Measurements from ENCODE around the gene TCF21.
"Not testable (repeated sequence)": the region's sequence is repeated elsewhere in the genome, so short reads cannot be mapped to it uniquely, and the experiment has no call there.

The TCF21 gene

DNA sequence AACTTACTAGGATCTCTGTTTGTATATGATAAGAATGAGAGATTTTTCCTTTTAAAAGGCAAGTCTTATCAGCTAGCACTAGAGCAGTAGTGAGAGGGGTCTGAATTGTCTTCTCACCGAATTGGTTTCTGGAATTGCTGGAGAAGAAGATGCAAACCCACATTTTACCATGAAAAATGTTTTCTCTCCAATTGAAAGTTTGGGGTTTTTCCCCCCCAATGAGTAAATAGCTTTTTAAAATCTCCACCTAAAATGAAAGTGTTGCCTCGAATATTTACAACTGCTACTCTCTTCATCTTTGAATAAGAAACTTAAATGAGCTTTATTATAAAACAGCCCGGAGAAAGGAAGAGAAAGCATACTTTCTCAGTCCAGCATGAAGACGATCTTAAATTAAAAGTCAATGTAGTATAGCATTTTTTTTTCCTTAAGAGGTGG, 1.8 kb downstream of the TCF21 start:
- DNase-seq = no peak

DNA sequence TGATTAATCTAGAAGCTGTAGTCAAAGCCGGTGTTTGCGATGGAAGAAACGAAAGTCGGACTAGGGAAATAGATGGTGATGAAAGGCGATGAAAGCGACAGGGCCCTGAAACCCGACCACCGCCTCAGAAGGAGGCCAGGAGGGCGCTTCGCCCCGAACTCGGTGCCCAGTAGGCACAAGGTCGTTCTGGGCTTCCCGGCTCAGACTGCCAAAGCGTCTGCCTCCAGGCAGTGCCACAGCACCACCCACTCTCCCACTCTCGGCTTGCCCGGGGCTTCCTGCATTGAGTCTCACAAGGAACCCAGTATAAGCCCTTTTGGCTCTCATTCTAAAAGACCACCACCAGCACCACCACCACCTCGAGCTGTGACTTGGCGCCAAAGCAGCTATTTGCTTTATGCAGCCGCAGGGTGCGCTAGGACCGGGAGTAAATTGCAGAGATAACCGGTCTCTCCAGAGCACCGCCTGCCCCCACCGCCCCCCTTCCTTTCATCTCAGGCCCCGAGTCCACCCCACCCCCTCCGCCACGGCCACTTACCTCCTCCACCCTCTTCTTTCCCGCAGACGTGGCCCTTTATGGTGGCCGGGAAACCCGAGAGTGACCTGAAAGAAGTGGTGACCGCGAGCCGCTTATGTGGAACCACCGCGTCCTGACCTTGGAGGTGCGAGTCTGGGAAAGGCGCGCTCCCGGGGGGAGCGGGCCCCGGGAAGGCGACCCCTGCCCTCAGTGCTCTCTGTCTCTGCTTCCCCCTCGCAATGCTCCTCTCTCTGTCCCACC, 2.4 kb downstream of the TCF21 start:
- peak; percentile 10 to 27 for DNase-seq

DNA sequence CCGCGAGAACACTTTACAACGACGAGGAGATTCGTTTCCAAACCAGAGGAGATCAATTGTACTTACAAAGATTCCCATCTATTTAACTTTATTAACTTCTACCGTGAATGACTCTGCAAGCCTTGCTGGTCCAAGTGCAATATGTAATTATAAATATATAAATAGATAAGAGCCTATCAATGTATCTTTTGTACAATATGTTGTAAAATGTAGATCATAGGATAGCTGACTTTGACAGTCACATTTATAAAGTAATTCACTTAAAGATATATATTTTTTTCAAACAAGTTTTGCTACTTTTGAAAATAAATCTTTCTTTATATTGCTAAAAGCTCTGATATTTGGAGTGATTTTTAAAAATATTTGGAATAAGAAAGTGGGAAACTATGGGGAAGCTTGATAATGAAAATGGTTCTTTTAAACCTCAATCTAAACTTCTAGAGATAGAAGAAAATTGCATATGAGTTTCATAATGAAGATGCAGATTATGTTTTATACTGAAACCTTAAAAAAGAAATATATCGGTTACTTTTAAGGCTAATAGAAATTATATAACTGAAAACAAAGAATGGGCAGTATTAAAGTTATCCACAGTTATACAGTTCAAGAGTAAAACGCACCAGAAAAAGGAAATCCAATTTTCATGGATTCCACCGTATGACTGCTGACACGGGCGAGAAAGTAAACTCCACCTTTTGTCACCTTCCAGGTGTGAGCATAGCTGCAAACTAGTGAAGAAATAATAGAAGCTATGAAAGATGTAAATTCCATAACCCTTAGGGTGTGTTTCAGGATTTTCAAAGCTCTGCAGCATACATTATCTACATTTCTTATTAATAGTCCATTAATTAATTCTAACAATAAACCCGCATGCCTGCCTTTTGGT, 3.3 kb downstream of the TCF21 start:
- no peak for DNase-seq

DNA sequence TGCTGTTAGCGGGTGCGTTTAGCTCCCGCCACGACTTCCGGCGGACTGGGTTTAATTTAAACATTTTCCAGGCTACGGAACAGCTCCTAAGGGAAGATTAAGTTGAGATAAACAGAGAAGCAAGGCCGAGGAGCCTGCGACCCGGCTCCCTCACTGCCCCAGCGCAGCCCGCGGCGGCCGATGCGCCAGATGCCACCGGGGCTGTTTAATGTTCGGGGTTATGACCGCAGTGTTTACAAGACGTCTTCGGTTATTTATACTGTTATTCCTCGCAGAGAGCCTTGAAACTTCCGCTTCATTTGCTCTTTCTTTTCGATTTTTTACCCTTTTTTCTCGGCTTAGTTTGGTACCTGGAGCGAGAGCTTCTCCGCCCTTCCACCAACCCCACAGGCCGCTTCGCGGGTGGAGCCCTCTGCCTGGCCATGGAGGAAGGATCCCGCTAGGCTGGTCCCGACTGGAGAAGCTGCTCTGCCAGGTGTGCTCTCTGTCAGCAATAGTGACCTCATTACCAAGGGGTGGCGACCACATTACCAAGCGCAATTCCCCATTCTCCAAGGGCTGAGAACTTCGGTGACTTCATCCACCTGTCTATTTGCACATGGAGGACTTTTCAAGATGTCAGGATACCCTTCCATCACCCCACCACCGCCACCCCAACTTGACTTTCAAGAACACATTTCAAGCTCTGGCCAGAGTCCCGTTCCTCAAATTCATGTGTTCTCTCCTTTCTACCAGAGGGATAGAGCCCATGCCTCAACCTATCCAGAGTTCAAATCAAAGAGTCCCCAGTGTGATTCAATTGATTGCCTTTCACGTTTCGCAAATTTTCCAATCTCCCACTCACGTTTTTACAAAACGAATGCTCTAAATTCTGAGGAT, 4.1 kb downstream of the TCF21 start:
- DNase-seq = no peak

DNA sequence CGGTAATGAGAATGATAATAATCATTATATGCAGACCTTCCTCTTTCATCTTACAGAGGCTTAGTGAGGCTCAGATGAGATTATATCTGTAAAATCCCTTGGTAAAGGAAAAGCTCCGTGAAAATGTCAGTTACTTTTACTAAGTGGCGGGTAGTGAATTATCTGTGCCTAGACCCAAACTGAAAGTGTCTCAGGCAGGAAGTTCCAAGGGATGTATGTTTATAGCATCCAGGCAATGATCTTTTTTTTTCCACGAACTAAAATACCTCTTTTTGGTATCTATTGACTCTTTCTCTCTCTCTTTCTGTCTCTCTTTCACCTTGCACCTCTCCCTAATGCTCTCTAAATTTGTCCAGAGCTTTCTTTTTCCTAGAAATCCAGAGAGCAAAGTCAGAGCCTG, 5.0 kb downstream of the TCF21 start:
- DNase-seq = no peak

DNA sequence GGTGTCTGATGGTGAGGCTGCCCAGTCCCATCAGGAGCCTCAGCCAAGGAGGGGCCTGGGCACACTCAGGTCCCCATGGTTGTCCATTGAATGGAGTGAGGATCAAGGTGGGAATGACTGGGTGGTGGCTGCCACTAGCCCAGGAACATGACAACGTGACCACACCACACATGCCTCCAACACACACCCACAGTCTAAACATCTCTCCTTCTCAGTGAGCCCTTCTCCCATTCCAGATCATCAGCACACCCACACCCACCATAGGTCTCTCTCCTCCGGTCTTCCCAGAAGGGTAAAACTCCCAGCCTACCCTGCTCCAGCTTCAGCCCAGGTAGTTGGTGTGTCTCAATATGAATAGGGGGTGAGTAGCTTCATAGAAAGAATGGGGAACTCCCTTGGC, 5.5 kb downstream of the TCF21 start:
- DNase-seq = no peak

DNA sequence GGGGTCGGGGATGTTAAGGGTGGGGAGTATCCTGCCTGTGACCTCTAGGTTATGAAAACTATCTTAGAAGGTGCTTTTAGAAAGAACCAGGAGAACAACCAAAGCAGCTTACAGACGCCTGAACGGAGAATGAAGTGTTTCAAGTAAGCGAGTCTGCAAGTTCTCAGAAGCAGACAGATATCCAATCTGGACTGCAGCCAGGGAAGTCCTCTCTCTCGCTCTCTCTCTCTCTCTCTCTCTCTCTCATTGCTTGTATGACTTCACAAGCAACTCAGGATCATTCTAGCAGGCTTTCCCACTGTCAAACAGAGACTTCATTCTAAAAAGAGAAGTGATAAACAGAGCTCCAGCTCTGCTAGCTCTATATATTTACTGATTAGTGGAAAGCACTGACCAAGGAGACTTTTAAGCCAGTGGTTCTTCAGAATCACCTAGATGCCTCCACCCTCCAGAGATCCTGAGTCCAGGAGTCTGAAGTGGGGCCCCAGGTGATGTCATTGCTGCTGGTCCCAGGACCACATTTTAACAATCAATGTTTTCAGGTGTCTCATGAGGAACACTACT, 6.0 kb downstream of the TCF21 start:
- no peak for DNase-seq

DNA sequence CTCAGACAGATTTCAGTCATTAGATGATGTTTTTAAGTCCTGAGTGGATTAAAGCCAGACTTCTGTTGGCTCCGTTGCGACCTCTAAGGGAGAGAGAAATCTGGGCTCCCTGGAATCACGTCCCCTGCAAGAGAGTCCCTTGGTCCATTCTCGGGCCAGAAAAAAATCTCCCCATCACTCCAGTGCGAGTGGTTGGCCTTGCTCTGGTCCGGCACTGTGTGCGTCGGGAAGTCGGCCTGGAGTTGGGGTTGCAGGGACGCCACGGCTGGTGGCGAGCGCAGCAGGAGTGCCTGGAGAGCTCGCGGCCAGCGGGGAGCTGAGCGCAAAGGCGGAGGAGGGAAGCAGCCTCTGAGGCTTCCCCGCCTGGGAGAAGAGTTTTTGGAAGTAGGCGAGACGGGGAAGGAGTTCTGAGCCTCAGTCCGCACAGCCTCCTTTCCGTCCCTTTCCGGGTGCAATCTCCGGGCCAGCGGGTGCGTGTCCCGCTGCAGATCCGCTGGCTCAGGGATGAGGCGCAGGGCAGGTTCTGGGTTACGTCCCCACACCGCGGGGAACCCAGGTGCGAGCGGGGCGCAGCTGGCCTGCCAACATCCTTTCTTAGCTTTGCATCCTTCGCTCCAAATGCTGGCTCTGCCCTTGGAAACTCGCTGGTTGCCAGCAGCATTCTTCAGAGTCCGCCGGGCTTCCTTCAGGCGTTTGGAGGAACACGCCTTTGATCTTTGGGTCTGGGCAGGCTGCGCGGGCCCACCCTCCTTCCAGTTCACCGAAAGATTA, 6.8 kb downstream of the TCF21 start:
- DNase-seq = no peak

DNA sequence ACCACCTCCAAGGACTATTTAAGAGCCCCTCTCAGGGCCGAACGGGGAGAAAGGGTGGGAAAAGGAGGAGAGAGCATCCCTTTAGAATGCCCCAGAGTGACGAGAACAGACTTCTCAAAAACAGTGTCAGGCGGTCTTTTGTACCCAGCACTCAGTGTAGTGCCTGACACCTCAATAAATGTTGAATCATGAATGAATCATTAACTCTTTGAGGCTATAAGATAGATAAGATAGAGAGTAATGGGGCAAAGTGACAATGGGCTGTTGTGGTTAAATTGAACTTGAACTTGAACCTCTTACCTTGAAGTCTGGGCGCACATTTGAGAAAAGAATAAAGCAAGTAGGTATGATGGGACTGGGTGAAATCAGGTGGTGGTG, 7.4 kb downstream of the TCF21 start:
- DNase-seq = no peak

DNA sequence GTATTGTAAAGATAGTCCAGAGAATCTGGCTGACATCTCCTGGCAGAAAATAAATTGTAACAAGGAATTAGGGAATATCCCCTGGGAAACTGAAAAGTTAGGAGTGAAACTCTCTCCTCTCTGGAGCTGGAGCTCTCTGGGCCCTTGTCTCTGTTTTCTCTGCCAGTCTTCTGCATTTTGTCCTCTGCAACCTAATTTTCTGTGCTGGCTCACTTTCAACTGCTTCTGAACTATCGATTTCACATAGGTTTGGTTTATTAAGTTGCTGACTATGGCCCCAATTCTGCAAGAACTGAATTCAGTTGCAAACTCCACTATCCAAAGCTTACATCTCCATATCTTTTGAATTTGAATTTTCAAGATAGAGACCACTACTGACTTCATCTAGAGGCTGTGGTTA, 9.3 kb downstream of the TCF21 start:
- DNase-seq = no peak

DNA sequence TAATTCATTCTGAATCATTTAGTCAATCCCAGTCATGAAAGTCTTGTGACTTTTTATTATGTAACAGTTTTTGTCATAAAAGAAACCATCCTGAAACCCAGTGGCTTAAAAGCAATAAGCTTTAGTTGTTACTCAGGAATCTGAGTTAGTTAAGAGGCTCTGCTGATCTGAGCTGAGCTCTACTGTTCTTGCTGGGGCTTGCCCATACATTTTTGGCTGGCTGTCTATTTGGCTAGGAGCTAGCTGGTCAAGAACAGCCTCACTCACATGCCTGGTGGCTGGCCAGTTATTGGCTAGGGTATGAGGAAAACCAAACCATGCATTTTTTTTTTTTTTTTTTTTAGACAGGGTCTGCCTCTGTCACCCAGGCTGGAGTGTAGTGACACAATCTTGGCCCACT, 10.6 kb downstream of the TCF21 start:
- DNase-seq = no peak

DNA sequence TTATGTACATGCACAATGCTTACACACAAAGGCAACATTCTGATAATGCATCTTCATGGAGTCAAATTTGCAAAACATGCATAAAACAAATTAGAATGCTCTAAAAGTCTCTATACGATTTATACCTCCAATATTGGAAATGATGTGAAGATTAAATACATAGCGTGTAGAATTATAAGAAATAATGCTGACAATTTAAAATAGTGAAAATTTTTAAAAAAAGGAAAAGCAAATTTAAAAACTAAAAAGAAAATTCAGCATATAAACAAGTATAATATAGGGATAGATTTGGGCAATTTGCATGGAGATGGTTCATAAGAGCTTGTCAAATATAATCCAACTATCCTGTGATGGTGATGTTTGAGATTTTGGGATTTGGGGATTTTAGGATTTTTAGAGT, 14.9 kb downstream of the TCF21 start:
- DNase-seq = no peak

DNA sequence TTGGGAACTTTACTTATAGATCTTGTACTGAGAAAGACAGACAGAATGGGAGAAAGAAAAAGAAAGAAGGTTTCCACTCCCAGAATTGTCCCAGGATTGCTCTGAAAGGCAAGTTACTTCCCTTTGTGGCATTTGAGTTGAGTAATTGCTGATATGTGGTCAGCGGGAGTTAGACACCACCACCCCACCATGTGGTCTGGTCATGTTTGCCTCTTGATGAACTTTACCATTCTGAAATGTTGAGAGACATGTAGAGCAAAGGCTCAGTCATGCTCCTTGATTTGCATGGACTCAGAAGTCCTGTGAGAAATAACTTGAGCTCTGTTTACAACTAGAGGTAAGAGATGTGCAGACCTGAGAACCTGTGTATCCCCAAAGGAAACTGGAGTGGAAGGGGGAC, 17.1 kb downstream of the TCF21 start:
- peak; percentile 34 to 39 for DNase-seq

DNA sequence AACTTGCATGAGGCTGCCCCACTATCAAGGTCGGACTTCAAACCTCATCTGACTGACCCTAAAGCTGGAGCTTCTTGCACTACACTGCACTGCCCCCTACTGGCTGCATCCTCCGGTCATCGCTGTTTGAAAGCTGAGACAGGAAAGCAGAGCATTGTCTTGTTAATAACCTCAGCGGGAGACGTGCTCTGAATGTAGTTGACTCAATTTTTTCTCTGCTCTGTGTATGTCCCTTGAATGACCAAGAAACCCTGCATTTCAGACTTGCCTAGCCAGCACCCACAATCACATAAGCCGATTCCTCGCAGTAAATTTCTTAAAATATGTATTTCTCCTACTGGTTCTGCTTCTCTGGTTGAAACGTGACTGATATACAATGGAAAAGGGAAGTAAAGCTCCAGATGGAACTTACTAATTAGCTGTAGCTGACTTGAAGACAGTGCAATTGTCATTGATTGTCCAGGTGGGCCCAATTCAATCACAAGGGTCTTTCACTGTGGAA, 27.8 kb downstream of the TCF21 start:
- DNase-seq = peak; percentile 53 to 92

DNA sequence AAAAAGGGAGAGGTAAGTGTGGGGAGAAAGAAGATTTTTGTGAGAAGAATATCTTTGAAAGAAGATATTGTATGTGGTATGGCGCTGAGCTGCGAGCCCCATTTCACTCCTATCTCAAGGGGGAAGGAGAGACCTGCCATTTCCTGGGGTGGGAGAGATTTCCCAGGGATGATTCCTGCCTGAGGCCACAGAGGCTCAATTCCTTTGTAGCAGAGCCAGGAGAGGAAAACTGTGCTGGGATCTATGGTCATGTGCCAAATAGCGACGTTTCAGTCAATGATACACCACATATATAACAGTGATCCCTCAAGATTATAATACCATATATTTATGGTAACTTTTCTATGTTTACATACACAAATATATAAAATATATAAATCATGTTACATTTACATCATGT, 28.9 kb downstream of the TCF21 start:
- no peak for DNase-seq

DNA sequence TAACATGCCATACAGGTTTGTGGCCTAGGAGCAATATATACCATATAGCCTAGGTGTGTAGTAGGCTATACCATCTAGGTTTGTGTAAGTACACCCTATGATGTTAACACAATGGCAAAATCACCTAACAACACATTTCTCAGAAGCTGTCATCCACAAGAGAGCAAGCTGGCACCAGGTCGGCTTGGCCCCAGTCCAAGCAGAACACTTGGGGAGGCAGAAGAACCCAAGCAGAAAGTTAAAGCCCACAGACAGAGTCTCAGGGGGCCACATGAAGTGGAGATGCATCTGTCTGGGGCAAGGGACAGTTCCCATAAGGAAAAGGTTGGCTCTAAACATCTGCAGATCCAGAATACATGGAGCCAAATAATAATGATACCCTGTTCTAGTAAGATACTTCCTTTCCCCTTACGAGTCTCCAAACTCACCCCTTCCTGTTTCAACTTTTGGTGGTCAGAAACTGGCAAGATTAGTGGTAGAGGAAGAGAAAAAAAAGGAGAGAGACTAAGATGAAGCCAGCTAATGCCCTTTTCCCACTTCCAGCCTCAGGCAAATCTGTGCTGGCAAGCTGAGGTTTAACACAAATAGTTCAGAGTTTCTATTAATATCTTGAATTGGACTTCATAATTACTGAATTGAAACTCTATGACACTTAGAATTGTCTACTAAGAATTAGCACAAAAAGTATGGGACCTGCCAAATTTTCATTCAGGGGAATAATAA, 29.5 kb downstream of the TCF21 start:
- no peak for DNase-seq

DNA sequence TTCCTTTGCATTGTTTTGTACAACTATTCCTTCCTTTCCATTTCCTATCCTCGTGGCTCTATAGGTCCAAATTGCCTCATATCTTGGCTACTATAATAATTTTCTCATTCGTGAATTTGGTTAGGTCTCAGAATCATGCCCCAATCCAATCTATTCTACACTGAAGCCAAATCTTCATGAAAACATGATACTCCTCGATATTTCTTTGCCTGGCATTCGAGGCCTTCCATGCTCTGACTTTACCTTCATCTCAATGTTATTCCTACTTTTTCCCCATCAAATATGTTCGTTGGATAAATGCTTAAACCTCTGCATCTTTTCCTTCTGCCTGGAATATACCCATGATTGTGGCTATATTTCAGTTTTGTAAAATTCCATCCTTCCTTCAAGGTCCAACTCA, 30.4 kb downstream of the TCF21 start:
- no peak for DNase-seq

DNA sequence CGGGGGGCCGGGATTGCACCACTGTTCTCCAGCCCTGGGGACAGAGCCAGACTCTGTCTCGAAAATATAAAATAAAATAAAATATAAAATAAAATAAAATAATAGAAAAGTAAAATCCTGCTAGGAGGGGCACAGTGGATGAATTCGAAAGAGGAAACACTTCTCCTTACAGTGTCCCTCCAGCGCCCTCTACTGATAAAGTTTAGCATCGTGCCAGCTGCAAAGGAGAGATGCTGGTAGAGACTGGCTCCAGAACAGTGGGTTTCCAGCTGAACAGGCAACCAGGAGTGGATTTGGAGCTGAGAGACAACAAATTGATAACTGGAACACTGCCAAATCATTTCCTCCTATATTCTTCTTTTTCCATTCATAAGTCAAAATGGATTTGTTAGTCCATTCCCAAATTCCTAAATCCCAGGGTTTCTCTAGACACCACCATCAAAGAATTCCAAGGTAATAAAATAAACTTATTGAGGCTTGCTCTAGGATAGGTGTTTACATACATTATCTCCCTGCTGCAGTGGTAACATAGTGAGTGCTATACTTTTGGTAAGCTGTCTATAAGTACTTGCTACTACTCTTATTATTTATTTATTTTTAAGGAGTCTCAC, 32.4 kb downstream of the TCF21 start:
- peak; percentile 62 to 95 for DNase-seq

DNA sequence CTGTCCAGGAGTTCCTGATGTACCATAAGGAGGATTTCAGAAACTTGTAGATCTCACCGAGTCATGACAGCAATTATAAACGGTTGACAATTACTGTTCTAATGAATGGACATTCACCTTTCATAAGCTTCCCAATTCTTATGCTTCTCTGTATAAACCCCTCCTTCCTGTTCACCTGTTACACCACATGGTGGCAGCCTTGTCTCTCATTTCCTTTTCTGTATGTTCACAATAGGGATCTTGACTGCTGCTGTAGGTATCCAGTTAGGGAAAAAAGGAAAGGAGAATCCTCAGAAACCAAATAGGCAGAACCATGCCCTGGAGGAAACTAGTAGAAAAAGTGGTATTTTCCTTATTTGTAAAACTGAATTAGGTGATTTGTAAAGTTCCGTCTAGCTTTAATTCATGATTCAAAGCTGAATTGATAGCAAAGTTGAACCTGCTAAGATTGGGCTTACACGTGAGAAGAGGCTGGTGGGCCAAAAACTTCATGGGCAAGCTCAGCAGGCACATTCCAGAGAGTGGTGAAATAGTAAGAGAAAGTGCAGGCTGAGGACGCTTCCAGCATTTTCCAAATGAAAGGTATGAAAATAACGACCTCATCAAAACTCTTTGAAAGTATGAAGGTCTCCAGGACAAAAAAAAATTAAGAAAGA, 35.2 kb downstream of the TCF21 start:
- DNase-seq = peak; percentile 48 to 77

DNA sequence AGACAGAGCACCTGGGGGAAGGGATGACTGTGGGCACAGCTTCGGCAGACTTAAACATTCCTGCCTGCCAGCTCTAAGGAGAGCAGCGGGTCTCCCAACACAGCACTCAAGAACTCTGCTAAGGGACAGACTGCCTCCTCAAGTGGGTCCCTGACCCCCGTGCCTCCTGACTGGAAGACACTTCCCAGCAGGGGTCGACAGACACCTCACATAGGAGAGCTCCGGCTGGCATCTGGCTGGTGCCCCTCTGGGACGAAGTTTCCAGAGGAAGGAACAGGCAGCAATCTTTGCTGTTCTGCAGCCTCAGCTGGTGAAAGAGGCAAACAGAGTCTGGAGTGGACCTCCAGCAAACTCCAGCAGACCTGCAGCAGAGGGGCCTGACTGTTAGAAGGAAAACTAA, 42.3 kb downstream of the TCF21 start:
- DNase-seq = not testable (repeated sequence)

Data from inflammatory macrophage treated with lipopolysaccharide for 1 hour (primary cell).